Stimulated activated CD8-positive, alpha-beta memory T cell treated with anti-CD3 and anti-CD28 coated beads, Interleukin-12 subunit alpha, Interleukin-12 subunit beta, amount 100 ng/mL, for 1 hour (primary cell): ENCODE results near the gene SLC25A48.

Experiments used
- DNase-seq: peaks from one replicate; pipeline ENCODE4 v3.0.0-alpha.2; 2020; ENCODE audit warnings: low read depth

The SLC25A48 gene, protein sequence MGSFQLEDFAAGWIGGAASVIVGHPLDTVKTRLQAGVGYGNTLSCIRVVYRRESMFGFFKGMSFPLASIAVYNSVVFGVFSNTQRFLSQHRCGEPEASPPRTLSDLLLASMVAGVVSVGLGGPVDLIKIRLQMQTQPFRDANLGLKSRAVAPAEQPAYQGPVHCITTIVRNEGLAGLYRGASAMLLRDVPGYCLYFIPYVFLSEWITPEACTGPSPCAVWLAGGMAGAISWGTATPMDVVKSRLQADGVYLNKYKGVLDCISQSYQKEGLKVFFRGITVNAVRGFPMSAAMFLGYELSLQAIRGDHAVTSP

DNA sequence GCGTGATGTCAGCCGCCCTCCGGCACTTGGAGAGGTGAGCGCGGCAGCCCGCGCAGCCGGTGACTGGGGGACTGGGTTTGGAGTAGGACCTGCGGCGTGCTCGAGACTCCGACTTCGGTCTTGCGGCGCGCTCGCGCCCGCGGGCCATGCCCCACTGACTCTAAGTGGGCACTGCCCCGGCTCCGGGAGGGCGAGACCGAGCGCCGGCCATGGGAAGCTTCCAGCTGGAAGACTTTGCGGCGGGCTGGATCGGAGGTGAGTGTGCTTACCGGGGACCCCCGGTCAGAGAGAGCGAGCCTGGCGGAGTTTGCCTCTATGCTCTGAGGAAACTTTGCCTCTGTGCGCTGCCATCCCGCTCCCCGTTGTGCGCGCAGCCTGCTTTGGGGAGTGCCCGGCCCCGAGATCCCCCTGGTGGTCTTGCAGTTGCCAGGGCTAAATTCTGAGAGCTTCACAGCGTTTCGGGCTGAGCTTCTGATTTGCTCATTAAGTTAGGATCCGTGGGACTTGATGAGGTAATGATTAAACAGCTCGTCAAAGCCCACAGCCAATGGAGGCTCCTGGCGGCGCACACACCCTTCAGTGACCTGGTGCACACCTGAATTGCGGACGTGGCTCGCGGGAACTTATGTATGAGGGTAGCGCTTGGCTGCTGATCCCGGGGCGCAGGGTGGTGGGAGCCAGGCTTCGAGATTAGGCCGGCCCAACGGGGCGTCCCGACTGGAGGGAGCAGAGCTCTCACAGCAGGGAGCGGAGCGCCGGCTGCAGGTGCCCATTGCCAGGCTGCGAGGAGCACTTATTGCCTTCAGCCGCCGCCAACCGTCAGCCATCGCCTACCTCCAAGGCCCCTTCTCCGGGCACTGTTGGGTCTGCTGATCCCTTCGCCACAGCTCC lies at the start of gene SLC25A48:
Gene SLC25A48, plus strand, starts transcription at position 25 of the 891 bp plus-strand sequence. Its CDS starts 185 bp downstream, at position 210.
- DNase-seq, result no peak

DNA sequence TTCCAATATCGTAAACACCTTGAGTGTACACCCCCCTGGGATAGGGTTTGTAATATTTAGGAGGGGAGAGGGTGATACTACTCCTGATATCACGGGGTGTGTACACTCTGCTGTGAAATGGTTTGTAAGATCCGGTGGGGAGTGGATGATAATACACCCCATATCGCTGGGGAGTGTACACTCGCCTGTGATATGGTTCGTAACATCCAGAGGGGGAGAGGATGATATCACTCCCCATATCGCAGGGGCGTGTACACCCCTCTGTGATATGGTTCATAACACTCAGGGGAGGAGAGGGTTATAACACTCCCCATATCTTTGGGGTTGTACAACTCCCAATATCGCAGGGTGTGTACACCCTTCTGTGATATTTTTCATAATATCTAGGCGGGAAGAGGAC lies 33.8 kb upstream of the SLC25A48 start:
- DNase-seq, result no peak

DNA sequence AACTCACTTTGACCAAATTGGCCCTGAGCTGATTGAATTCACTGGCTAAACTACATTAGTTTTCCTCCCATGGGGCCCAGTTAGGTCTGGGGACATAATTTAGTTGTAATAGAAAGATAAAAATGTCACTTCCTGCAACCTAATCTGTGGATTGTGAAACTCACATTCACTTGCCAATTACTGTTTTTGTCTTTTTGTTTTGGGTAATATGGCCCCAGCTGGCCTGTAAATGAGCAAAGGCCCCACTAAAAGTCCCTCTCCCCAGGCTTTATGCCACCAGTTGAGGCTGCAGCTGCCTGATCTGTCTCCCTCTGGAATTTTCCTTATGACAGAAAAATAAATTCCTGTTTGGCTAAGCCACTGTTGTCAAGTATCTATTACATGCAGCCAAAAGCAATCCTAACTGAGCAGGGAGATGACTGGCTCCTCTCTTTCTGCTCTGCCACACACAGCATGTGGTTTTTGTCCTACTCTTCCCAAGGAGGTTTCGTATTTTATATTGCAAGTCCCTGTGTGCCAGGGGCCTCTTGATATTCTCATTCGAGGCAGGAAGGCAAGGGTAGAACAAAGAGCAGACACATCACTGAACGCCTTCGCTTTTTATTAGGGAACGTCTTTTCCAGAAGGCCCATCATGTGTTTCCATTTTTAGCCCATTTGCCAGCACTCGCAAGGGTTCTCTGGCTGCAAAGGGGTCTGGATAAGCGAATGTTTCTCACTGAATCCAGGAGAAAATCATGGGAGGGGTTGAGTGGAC lies 24.1 kb upstream of the SLC25A48 start:
- DNase-seq, result no peak

DNA sequence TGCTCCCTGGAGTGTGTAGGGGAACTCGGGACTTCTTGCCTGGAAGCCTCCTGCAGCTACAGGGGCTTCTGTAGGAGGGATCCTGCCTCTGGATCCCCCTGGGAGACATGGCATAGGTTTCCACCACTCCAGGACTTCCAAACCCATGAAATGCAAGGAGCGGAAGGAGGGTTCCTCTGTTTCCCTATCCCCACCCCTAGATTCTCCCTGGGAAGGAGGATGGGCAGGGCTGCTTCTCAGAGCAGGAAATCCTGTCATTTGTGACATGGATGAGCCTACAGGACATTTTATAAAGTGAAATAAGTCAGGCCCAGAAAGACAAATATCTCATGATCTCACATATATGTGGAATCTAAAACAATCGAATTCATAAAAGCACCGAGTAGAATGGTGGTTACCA lies 23.5 kb upstream of the SLC25A48 start:
- no peak for DNase-seq

DNA sequence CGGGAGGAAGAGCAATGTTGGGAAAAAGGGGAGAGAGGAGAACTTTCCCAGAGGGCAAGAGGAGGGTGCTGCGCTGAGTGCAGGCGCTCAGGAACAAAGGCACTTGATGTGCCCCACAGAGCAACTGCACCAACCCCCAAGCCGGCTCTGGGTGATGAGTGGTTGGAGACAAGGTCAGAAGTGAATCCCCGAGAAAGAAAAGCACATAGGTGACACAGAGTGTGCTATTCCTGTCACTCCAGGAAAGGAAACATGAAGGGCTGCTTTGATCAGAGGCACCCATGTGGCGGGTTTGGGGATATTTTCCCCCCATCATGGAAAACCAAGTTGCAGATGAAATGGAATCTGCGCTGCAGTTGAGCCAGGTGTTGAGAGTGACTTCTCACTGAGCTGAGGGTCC lies 20.7 kb upstream of the SLC25A48 start:
- no peak for DNase-seq

DNA sequence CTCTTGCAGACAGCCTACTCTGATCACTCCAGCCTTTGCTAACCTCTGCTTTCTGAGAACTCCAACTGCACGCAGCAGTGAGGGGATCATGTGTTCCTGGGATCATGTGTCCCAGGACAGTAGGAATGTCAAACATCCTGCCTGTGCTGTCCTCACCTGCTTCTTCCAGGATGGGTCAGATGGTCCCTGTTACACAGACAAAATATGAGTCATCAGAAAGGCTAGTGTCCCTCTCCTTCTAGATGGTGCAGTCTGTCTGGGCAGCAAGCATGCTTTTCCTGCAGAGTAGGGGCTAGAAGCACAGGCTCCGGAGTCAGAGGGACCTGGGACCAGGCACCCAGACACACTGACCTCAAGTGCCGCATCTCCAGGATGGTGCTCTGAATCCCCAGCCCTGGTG lies 20.1 kb upstream of the SLC25A48 start:
- DNase-seq, result no peak

DNA sequence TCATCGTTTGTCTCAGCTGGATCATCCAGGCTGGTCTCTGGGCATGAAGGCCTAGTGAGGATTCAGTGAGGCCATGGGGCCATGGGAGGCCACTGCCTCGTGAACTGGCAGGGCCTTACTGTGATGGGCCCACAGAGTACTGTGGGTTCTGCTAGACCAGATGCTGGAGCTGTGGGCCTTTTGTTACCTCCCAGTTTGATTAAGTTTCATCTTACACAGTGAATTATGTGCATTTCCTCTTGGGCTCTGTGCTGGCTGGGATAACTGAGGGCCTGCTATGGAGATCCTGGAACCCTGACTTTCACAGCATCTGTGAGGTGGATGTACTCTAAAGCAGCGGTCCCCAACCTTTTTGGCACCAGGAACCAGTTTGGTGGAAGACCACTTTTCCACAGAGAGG lies 19.7 kb upstream of the SLC25A48 start:
- no peak for DNase-seq

DNA sequence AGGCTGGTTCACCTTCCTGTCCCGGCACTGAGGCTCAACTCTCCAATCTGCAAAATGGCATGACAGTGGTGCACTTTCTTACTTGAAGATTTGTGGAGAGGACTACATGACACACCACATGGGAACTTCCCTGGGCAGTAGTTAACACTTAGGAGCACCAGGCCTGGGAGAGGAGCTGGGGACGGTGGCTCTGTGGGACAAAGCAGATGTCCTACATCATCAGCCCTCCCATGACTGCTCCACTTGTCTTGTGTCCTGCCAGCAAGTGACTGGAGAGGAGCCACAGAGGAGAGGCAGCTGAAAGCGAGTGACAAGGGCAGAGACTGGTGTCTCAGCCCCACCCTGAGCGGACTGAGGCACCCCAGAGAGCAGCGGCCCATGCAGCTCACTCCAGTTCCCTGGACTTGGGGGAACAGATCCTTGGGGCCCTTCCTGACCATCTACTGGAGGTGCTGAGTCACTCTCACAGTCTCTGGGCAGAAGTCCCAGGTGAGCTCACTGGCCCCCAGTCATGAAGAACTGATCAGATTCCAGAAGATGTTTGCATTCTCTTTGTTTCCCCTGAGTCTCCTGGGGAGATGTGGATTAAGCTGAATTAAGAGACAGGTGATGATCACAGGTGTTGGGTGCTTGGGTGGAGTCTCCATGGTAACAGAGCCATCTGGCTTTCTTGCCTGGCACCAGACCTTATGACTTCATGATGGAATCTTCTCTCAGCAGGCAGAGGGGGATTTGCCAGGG lies 13.2 kb upstream of the SLC25A48 start:
- no peak for DNase-seq

DNA sequence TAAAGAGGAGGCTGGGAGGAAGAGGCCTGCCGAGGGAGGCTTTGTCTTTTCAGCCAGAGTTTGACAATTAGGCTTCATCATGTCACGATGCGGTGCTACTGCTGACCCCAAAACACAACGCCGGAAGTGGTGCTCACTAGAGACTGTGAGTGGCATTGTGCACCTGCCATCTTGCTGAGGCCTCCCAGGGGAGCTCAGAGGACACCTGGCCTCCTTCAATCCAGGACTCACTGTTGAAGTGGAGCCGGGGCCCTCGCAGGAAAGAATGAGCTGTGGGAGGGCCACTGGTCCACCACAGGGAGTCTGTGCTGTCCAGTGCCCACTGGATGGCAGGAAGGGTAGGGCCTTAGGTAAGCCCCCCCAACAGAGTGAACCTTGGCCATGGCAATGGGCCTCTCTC lies 12.7 kb upstream of the SLC25A48 start:
- no peak for DNase-seq

DNA sequence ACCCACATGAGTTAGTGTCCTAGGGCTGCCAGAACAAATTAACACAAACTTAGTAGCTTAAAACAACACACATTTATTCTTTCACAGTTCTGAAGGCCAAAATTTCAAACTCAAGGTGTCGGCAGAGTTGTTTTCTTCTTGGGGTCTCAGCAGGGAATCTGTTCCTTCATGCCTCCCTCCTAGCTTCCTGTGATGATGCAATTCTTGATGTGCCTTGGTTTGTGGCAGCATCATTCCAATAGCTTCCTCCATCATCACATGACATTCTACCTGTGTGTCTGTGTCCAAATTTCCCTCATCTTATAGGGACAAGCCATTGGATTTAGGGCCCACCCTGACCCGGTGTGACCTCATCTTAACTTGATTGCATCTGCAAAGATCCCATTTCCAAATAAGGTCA lies 12.2 kb upstream of the SLC25A48 start:
- DNase-seq, result no peak

DNA sequence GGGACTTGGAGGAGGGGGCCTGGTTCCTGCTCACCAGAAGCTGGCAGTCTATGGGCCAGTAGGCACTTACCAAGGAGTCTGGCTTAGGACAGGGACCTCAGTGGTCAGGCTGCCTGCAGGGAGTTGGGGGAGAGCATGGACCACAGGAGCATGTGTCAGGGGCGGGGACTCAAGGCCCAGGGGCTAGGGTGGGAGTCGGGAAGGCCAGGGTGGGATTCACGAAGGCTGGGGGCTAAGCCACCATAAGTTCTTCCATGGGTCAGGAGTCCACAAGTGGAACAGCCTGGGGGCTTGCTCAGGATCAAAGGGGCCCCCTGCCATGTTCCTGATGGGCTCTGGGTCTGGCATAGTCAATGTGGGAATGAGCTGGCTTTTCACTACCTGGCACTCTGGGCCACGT lies 11.5 kb upstream of the SLC25A48 start:
- no peak for DNase-seq

DNA sequence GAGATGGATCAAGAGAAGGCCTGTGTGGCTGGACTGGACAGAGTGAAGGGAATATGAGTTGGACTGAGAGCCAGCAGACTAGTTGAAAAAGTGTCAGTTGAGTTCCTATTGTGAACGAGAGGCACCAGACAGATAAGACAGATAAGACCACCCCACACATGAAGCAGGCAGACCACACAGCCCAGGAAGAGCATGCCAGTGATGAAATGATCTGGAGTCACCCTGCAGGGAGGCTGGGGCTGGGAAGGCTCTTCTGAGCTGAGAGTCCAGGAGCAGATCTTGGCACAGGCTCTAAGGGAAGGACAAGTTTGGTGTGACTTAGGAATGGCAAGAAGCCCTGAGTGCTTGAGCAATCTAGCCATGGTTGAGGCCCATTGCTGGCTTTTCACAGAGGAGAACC lies 10.6 kb upstream of the SLC25A48 start:
- no peak for DNase-seq

DNA sequence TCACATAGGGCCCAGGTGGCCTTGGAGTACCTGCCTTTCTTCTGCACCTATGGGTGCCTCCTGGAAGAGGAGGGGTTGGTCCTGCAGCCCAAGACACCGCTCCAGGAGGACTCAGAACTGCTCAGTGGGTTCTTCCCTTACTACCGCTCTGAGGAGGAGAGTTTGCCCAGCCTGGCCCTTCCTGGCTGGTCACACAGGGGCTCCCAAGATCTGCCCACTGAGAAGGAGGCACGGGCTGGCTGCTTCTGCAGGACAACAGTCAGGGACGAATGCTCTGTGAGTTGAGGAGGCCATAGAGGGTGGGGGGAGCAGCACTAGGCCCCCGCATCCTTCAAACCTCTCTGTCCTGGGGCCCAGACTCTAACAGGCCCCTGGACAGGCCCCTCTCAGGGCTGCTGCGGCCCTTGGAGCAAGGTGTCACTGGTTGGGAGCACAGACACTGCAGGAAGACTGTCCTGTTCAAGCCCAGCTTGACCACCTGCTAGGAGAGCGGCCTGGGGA lies 9.9 kb upstream of the SLC25A48 start:
- no peak for DNase-seq

DNA sequence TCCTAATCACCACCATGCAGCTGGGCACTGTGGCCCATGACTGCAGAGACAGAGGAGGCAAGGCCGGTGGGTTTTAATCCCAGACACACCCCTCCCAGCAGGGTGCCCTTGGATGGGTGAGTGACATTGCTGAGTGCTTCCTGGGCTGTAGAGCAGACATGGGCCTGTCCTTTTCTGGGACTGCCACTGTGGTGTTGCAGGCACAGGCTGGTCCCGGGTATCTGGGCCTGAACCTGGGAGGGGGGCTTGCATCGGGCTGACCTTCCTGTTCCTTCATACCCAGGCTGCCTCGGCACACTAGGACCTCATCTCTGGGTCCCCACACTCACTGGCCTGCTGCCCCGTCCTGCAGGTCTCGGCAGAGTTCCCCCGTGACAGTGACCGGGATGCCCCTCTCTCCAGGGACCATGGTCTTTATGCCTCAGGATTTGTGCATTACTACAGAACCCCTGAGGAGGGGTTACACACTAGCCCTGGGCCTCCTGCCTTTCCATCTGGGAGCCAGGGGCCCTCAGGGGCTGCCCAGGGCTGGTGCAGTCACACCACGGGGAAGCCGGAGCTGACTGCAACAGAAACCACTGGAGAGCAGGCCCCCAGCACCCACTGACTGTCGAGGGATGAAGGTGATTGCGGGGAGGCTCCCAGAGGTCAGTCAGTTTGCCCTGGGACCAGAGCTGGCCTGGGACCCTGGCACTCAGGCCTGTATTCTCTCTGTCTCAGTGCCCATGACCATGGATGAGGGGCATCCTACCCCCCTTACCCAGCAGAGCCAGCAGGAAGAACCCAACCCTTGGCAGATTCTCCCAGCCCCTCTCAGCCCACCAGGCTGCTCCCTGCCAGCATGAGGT lies 8.9 kb upstream of the SLC25A48 start:
- DNase-seq, result no peak

DNA sequence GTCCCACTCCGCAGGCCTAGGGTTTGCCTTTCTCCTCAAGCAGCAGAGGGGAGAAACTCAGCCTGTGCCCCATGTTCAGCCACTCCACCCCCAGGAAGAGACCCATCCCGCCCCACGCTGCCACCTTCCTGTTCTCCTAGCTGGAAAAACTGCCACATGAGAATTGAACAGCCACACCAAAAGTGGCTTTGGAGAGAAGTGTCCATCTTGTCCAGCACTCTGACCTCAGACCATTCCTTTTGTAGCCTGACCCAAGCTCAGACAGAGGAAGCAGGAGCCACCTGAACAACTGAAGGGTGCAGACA lies 8.3 kb upstream of the SLC25A48 start:
- DNase-seq, result no peak

DNA sequence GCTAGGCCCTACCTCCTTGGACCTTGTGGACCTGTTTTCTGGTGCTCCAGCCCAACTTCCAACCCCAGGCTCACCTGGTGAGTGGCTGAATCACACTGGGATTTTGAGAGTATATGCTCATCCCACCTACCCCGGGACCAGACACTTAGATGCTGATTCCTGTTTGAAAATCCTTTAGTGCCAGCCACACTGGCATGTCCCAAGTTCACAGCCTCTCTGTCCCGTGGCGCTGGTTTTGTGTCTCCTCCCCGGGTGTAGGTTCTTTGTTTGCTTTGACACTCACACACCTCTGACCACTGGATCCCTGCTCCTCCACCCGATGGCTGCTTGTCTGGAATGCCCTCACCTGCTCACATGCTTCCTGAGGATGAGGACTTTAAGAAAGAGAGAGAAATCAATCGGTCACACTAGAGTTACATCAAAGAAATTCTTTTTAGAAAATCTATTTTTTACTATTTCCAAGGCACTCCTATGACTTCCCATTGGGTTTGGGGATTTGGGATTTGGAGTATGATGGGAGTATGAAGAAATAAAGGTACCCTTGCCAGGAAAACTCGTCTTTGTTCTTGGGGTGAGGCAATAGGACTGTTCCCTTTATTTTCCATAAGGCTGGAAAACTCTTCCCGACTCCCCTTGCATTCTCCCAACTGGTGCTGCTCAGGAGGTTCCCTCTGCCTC lies 7.3 kb upstream of the SLC25A48 start:
- no peak for DNase-seq

DNA sequence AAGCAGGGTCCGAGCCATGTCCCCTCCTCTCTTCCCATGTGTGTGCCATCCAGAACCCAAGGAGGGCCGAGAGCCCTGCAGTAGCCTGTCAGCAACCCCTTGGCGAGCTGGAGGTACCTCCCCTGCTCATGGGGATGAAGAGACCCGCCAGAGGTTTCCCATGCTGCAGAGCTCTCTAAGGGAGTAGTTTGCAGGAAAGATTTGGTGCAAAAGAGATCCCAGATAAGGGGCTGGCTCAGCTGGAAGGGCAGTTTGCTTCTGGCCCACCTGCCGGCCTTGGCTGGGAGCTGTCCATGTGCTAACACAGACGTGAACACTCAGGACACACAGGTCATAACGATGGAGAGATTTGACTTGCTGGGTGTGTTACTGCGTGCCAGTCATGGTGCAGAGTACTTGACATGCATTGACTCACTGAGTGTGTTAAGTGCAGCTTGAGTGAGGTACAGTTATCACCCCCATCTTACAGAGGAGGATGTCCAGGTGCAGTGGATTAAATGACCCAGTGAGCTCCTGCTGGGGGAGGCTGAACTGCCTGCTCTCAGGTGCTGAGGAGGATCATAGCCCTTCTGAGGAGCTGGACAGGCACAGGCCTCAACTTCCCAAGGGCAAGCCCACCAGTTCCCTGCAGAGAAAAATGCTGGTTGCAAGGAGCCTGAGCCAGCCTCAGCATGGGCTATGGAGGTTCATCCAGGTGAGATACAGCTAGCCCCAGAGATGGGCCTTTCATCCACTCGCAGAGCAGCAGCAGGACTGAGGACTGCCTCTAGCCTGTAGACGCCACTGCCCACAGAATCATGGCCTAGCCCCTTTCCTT lies 6.3 kb upstream of the SLC25A48 start:
- no peak for DNase-seq

DNA sequence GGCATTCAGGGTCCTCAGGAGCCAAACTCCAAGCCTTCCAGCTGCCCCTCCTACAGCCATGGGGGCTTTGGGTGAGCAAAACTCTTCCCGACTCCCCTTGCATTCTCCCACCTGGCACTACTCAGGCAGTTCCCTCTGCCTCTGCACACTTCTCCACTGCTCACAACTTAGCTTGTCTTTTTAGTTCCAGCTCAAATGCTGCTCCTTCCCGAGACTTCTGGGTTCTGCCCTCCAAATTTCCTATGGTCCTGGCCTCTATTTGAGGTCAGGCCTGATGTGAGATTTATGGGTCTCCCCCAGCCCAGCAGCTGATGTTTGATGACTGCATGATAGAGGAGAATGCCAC lies 5.7 kb upstream of the SLC25A48 start:
- DNase-seq, result no peak

DNA sequence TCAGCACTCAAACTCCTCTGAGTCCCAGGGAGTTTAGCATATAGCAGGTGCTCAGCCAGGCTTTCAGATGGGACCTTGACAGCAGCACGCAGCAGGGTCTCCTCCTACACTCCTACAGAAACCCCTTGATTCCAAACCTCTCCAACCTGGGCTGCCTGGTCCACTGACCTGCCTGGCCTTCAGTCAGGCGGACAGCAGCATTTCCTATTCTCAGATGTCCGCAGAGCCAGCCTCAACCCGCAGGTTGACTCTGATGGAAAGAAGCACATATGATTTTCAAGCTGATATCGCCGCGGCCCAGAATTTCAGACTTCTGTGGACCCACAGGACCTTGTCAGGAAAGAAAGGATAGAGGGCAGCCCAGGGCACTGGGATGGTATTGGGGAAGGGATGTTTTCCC lies 5.3 kb upstream of the SLC25A48 start:
- no peak for DNase-seq
